HG03575 (cell line): ENCODE measurements around the gene NR3C1.

Source experiments
- ATAC-seq: cut with Tn5 transposase; IDR thresholded peaks from one replicate; pipeline ENCODE4 v1.9.1; 2021; ENCODE audit not compliant: unreplicated experiment, insufficient number of reproducible peaks, low FRiP score; ENCODE audit errors: extremely low read depth

NR3C1 gene

DNA sequence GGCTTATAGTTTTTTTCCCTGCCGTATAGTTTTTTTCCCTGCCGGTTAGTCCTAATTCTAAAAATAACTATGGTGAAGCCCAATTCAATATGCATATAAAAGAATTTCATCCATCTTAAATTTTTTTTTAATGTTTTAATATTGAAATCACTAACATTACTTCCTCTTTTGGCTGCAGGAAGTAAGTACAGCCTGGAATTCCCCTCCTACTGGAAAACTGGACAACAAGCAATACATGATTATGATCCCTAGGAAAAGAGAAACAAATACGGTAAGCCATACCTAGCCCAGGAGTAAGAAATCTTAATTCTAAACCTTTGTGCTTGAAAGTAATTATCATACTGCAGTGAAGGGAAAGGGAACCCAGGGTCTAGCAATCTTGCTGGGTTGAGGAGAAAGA lies 119.0 kb downstream of the NR3C1 start:
- ATAC-seq: no peak

- no peak for ATAC-seq
These were observed 119.5 kb downstream of the NR3C1 start for GRCh38 chr5:143284002-143284401.

GRCh38 chr5:143281226-143281625 lies 122.3 kb downstream of the NR3C1 start:
- ATAC-seq: no peak

- no peak for ATAC-seq
These were observed 123.8 kb downstream of the NR3C1 start for GRCh38 chr5:143279698-143280097.

- ATAC-seq: no peak
These were observed 126.0 kb downstream of the NR3C1 start for GRCh38 chr5:143277536-143277935.

GRCh38 chr5:143275512-143276363 lies 127.7 kb downstream of the NR3C1 start:
- no peak for ATAC-seq

DNA sequence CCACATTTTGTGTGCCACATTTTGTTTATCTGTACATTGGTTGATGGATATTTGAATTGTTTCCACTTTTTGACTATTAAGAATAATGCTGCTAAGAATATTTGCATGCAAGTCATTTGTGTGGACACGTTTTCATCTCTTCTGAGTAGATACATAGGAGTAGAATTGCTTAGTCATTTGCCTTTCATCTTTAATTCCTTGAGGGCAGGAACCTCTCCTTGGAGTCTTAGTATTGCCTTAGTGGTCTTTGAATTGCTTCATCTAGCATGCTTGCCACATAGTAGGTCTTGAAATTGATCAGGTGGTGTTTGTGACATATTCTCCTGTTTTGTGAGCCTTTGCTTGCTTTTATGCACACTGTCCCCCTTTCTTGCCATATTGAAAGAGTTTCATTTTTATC lies 128.5 kb downstream of the NR3C1 start:
- no peak for ATAC-seq

DNA sequence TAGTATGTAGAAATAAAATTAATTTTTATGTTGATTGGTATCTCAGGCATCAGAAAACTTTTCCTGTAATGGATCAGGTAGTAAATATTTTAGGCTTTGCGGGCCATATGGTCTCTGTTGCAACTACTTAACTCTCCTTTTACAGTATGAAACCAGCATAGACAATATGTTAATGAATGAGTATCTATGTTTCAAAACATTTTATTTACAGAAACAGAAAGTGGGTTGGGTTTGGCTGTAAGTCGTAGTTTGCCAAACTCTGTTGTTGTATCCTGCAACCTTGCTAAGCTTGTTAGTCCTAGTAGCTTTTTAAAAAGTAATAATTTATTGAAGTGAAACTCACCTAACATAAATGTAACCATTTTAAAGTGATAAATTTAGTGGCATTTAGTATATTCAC lies 132.1 kb downstream of the NR3C1 start:
- ATAC-seq: no peak

DNA sequence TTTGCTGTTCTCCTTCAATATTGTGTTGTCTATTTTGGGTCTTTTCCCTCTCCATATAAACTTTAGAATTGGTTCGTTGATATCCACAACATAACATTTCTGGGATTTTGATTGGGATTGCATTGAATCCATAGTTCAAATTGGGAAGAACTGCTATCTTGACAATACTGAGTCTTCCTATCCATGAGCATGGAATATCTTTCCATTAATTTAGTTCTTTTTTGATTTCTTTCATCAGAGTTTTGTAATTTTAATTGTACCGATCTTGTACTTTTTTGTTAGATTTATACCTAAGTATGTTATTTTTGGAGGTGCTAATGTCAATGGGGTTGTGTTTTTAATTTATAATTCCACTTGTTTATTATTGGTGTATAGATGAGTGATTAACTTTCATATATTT lies 135.1 kb downstream of the NR3C1 start:
- ATAC-seq: no peak

- no peak for ATAC-seq
These were observed 136.3 kb downstream of the NR3C1 start for GRCh38 chr5:143267186-143267585.

GRCh38 chr5:143265995-143266394 lies 137.5 kb downstream of the NR3C1 start:
- ATAC-seq: no peak

- ATAC-seq: no peak
These were observed 140.1 kb downstream of the NR3C1 start for GRCh38 chr5:143263272-143263810.

- peak; percentile 43 for ATAC-seq
These were observed 140.9 kb downstream of the NR3C1 start for GRCh38 chr5:143262393-143263174.

- ATAC-seq: no peak
These were observed 141.6 kb downstream of the NR3C1 start for GRCh38 chr5:143261748-143262392.

GRCh38 chr5:143259254-143259605 lies 144.3 kb downstream of the NR3C1 start:
- ATAC-seq: no peak

- no peak for ATAC-seq
These were observed 144.8 kb downstream of the NR3C1 start for GRCh38 chr5:143258559-143259253.

GRCh38 chr5:143254819-143255218 lies 148.7 kb downstream of the NR3C1 start:
- ATAC-seq: no peak

- no peak for ATAC-seq
These were observed 151.5 kb downstream of the NR3C1 start for GRCh38 chr5:143251946-143252345.

DNA sequence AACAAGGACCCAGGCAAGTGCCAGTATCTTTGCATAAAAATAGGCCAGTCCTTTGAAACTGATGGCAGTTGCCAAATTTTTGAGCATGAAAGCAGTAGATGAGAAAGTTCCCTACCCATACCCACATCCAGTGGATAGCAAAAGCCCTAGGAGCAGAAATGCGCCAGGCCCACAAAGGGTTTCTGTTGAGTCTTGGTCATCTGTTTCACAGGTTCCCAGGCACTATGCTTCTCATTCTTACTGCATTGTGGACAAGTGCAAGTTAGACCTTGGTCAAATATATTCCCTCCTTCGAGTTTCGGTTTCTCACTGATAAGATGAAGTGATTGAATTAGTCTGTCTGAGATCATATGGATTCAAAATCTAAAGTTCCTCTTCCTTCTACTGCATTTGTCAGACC lies 152.3 kb downstream of the NR3C1 start:
- no peak for ATAC-seq
